HG03565 (cell line): ENCODE data around the gene PLEKHA5.
"Not testable (repeated sequence)": the region's sequence is repeated elsewhere in the genome, so short reads cannot be mapped to it uniquely, and the experiment has no call there.

Source experiments
- ATAC-seq: cut with Tn5 transposase; IDR thresholded peaks from one replicate; pipeline ENCODE4 v1.9.1; 2021; ENCODE audit warnings: mild to moderate bottlenecking, moderate library complexity; ENCODE audit not compliant: unreplicated experiment

Gene PLEKHA5

GRCh38 chr12:19167708-19168107 is 38.2 kb downstream of the PLEKHA5 start:
- no peak for ATAC-seq

- no peak for ATAC-seq
Observed at GRCh38 chr12:19168644-19169043, 39.1 kb downstream of the PLEKHA5 start.

GRCh38 chr12:19169222-19169621 is 39.7 kb downstream of the PLEKHA5 start:
- ATAC-seq, result no peak

GRCh38 chr12:19170286-19170685 is 40.8 kb downstream of the PLEKHA5 start:
- ATAC-seq, result not testable (repeated sequence)

- no peak for ATAC-seq
Observed at GRCh38 chr12:19171731-19172130, 42.2 kb downstream of the PLEKHA5 start.

GRCh38 chr12:19177754-19178153 is 48.2 kb downstream of the PLEKHA5 start:
- no peak for ATAC-seq

- no peak for ATAC-seq
Observed at GRCh38 chr12:19179986-19180385, 50.5 kb downstream of the PLEKHA5 start.

- ATAC-seq, result no peak
Observed at GRCh38 chr12:19181666-19182426, 52.3 kb downstream of the PLEKHA5 start.

GRCh38 chr12:19183121-19183838 is 53.7 kb downstream of the PLEKHA5 start:
- no peak for ATAC-seq

GRCh38 chr12:19185262-19185929 is 55.9 kb downstream of the PLEKHA5 start:
- no peak for ATAC-seq

GRCh38 chr12:19186722-19187661 is 57.5 kb downstream of the PLEKHA5 start:
- ATAC-seq, result no peak

GRCh38 chr12:19189522-19189921 is 60.0 kb downstream of the PLEKHA5 start:
- no peak for ATAC-seq

- ATAC-seq, result no peak
Observed at GRCh38 chr12:19190292-19191031, 60.9 kb downstream of the PLEKHA5 start.

GRCh38 chr12:19191089-19191488 is 61.6 kb downstream of the PLEKHA5 start:
- ATAC-seq, result no peak

- no peak for ATAC-seq
Observed at GRCh38 chr12:19191563-19191962, 62.0 kb downstream of the PLEKHA5 start.

GRCh38 chr12:19192710-19193109 is 63.2 kb downstream of the PLEKHA5 start:
- ATAC-seq, result no peak

- no peak for ATAC-seq
Observed at GRCh38 chr12:19194963-19195362, 65.4 kb downstream of the PLEKHA5 start.

- ATAC-seq, result no peak
Observed at GRCh38 chr12:19196959-19197630, 67.6 kb downstream of the PLEKHA5 start.

- ATAC-seq, result no peak
Observed at GRCh38 chr12:19198272-19198671, 68.7 kb downstream of the PLEKHA5 start.
